T-helper 2 cell treated with Interferon-gamma antibody and Interleukin-4, amounts not matched to agents 5 μg/mL and 100 μg/mL, for 36 hours (primary cell): ENCODE results near the gene CTSD.
"Not testable (repeated sequence)": the region's sequence is repeated elsewhere in the genome, so short reads cannot be mapped to it uniquely, and the experiment has no call there.

ENCODE experiments used
- DNase-seq: peaks from one replicate; pipeline ENCODE4 v3.0.0; 2021; ENCODE audit warnings: low spot score
- H3K27ac Mint-ChIP-seq: one replicate; pipeline ENCODE4 v1.8.0; 2021; ENCODE audit warnings: mild to moderate bottlenecking, mixed read lengths
- H3K27me3 Mint-ChIP-seq: one replicate; pipeline ENCODE4 v1.8.0; 2021; ENCODE audit warnings: low read depth, mixed read lengths
- H3K36me3 Mint-ChIP-seq: one replicate; pipeline ENCODE4 v1.8.0; 2021; ENCODE audit warnings: low read depth, mixed read lengths
- H3K4me1 Mint-ChIP-seq: one replicate; pipeline ENCODE4 v1.8.0; 2021; ENCODE audit warnings: low read depth, mixed read lengths
- H3K4me3 Mint-ChIP-seq: one replicate; pipeline ENCODE4 v1.8.0; 2022; ENCODE audit warnings: mild to moderate bottlenecking, moderate library complexity, mixed read lengths
- H3K9me3 Mint-ChIP-seq: one replicate; pipeline ENCODE4 v1.8.0; 2021; ENCODE audit warnings: mixed read lengths

CTSD gene

GRCh38 chr11:1763796-1764661 lies at the start of gene CTSD:
CTSD (minus strand) TSS chr11:1763927; CDS start chr11:1763859, 68 bp downstream.
- H3K4me1 Mint-ChIP-seq: peaks cover 19% of the 10 kb centered on the region
- DNase-seq: peak; percentile 90
- peaks cover 2% of the 10 kb centered on the region for H3K36me3 Mint-ChIP-seq
- H3K27me3 Mint-ChIP-seq: no peaks in the 10 kb centered on the region
- no peaks in the 10 kb centered on the region for H3K9me3 Mint-ChIP-seq
- peak within 1 kb of the TSS; percentile 90 for H3K4me3 Mint-ChIP-seq
- peak within 1 kb of the TSS; percentile 89 for H3K27ac Mint-ChIP-seq

GRCh38 chr11:1813356-1813755 lies 49.6 kb upstream of the CTSD start:
- DNase-seq, H3K27ac Mint-ChIP-seq, H3K9me3 Mint-ChIP-seq, H3K4me1 Mint-ChIP-seq, H3K4me3 Mint-ChIP-seq, H3K36me3 Mint-ChIP-seq, H3K27me3 Mint-ChIP-seq: not testable (repeated sequence)

GRCh38 chr11:1812801-1813200 lies 49.1 kb upstream of the CTSD start:
- Mint-ChIP-seq H3K27ac (no peak overlapping the region), H3K4me1 (no peaks in the 10 kb centered on the region), H3K36me3 (no peaks in the 10 kb centered on the region), H3K27me3 (peaks cover 7% of the 10 kb centered on the region), H3K4me3 (no peak overlapping the region), H3K9me3 (no peaks in the 10 kb centered on the region)
- DNase-seq: no peak

DNA sequence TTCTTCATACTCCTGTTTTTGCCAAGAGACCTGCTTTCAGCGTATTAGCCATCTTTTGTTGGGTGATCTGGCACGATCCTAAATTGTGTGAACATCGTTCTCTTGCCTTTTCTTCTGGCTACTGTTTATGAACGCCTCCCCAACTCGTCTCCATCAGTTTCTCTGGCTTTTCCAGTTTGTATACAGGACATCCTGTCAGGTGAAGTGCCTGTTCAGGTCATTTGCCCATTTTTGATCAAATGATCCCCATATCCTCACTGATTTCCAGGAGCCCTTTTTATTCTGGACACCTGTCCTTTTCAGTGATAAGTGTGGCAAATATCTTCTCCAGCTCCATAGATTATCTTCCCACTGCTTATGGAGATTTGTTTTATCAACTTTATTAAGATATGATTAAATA lies 48.5 kb upstream of the CTSD start:
- DNase-seq: no peak
- Mint-ChIP-seq H3K27ac (no peak overlapping the region), H3K4me3 (no peak overlapping the region), H3K9me3 (no peaks in the 10 kb centered on the region), H3K36me3 (no peaks in the 10 kb centered on the region), H3K27me3 (peaks cover 5% of the 10 kb centered on the region), H3K4me1 (no peaks in the 10 kb centered on the region)

GRCh38 chr11:1810761-1811160 lies 47.0 kb upstream of the CTSD start:
- peaks cover 4% of the 10 kb centered on the region for H3K27me3 Mint-ChIP-seq
- no peak overlapping the region for H3K27ac Mint-ChIP-seq
- no peak overlapping the region for H3K4me3 Mint-ChIP-seq
- no peaks in the 10 kb centered on the region for H3K4me1 Mint-ChIP-seq
- DNase-seq: no peak
- H3K9me3 Mint-ChIP-seq: no peaks in the 10 kb centered on the region
- H3K36me3 Mint-ChIP-seq: no peaks in the 10 kb centered on the region

DNA sequence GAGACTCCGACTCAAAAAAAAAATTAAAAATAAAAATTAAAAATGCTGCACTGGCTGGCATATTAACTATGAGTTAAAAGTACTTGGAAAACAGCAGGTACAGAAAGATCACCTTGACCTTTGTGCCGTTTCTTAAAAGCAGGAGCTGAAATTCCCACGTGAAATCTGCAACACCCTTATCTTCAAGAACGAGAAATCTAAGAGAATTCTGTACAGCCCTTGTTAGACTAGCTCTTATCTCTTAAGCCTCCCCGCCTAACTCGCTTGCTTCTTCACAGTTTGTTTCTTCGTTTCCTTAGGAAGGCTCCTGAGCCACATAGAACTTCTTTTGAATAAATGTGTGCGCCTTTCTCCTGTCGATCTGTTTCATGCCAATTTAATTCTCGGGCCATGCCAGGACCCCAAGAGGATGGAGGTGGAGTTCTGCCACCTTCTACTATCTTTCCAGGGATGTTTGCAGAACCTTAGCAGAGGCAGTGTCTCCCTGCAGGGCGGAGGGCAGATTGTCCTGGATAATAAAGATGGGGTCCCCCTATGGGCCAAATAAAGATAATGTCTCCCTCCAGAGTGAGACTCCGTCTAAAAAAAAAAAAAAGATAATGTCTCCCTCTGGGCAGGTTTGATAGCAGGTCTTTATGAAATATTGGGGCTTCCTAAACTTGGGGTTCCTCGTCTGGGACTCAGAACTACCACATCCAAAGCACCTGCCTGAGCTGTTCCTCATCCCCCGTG lies 43.7 kb upstream of the CTSD start:
- no peak overlapping the region for H3K4me3 Mint-ChIP-seq
- no peaks in the 10 kb centered on the region for H3K4me1 Mint-ChIP-seq
- no peak for DNase-seq
- H3K27me3 Mint-ChIP-seq: no peaks in the 10 kb centered on the region
- H3K27ac Mint-ChIP-seq: no peak overlapping the region
- no peaks in the 10 kb centered on the region for H3K36me3 Mint-ChIP-seq
- H3K9me3 Mint-ChIP-seq: no peaks in the 10 kb centered on the region

- Mint-ChIP-seq H3K4me3 (no peak overlapping the region), H3K27ac (no peak overlapping the region), H3K27me3 (no peaks in the 10 kb centered on the region), H3K9me3 (no peaks in the 10 kb centered on the region), H3K36me3 (no peaks in the 10 kb centered on the region), H3K4me1 (no peaks in the 10 kb centered on the region)
- no peak for DNase-seq
Observed at GRCh38 chr11:1805525-1805924, 41.8 kb upstream of the CTSD start.

- DNase-seq, H3K4me1 Mint-ChIP-seq, H3K27me3 Mint-ChIP-seq, H3K4me3 Mint-ChIP-seq, H3K36me3 Mint-ChIP-seq, H3K27ac Mint-ChIP-seq, H3K9me3 Mint-ChIP-seq: not testable (repeated sequence)
Observed at GRCh38 chr11:1803835-1804519, 40.2 kb upstream of the CTSD start.

DNA sequence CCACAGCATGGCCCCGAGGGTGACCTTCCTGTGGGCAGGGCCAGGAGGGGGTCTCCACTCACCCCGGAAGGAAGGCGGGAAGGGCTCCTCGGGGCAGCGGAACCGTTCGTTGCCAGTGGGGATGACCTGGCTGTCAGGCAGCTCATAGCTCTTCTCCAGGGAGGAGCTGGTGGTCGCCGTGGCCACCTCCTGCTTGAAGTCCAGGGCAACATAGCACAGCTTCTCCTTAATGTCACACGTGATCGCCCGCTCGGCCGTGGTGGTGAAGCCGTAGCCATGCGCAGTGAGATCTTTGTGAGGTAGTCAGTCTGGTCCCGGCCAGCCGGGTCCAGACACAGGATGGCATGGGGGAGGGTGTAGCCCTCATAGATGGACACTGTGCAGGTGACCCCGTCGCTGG lies 39.5 kb upstream of the CTSD start:
- Mint-ChIP-seq H3K36me3 (no peaks in the 10 kb centered on the region), H3K27me3 (no peaks in the 10 kb centered on the region), H3K27ac (no peak overlapping the region), H3K4me1 (no peaks in the 10 kb centered on the region), H3K9me3 (no peaks in the 10 kb centered on the region), H3K4me3 (no peak overlapping the region)
- no peak for DNase-seq

DNA sequence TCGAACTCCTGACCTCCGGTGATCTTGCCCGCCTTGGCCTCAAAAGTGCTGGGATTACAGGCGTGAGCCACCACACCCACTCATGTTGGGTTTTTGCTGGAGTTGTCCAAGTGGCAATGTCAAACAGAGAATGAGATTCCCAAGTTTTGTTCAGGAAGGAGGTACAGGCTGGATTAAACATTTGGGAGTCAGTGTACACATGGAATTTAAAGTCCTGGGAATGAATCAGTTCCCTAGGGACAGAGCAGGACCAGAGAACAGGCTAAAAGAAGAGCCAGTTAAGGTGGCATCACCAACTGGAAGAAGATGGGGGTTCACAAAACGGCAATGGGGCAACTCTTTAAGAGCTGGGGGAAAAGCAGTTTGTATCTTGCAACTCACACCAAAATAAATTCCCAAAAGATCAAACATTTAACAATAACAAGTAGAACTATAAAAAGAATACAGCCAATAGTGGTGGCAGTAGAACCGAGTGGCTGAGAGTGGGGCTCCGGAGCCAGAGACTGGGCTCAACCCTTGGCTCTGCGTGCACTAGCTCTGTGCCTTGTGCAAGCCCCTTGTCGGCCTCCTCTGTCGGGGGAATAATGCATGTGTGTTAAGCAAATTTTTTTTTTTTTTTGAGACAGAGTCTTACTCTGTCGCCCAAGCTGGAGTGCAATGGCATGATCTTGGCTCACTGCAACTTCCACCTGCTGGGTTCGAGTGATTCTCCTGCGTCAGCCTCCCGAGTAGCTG lies 33.8 kb upstream of the CTSD start:
- no peak for DNase-seq
- H3K9me3 Mint-ChIP-seq: peaks cover 6% of the 10 kb centered on the region
- no peaks in the 10 kb centered on the region for H3K36me3 Mint-ChIP-seq
- H3K4me1 Mint-ChIP-seq: peaks cover 1% of the 10 kb centered on the region
- no peak overlapping the region for H3K27ac Mint-ChIP-seq
- no peak overlapping the region for H3K4me3 Mint-ChIP-seq
- H3K27me3 Mint-ChIP-seq: peaks cover 3% of the 10 kb centered on the region

DNA sequence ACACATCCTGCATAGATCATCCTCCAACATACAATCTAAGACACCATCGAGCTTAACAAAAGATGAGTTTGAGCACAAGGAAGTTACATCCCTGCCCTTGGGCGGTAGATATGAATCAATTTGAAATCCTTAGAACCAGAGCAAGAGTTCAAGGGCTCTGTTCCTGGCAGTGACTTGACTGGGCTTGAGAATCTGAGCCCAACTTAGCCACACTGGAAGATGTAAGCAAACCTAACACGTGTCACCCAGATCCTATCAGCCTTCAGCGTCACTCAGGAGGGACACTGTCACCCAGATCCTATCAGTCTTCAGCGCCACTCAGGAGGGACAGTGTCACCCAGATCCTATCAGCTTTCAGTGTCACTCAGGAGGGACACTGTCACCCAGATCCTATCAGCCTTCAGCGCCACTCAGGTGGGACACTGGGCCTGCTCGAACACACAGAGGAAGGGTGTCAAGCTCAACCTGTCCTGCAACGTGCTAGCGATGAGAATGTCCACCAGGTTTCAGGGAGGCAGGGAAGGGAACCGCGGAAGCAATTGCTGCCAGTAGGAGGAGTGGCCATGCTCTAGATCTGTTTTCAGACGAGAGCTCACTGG lies 32.8 kb upstream of the CTSD start:
- Mint-ChIP-seq H3K27me3 (peaks cover 10% of the 10 kb centered on the region), H3K9me3 (peaks cover 8% of the 10 kb centered on the region), H3K27ac (no peak overlapping the region), H3K4me1 (peaks cover 4% of the 10 kb centered on the region), H3K36me3 (no peaks in the 10 kb centered on the region), H3K4me3 (no peak overlapping the region)
- no peak for DNase-seq

GRCh38 chr11:1793081-1793480 lies 29.4 kb upstream of the CTSD start:
- peaks cover 4% of the 10 kb centered on the region for H3K4me1 Mint-ChIP-seq
- no peak for DNase-seq
- peaks cover 8% of the 10 kb centered on the region for H3K9me3 Mint-ChIP-seq
- no peak overlapping the region for H3K27ac Mint-ChIP-seq
- no peak overlapping the region for H3K4me3 Mint-ChIP-seq
- peaks cover 23% of the 10 kb centered on the region for H3K27me3 Mint-ChIP-seq
- H3K36me3 Mint-ChIP-seq: no peaks in the 10 kb centered on the region

DNA sequence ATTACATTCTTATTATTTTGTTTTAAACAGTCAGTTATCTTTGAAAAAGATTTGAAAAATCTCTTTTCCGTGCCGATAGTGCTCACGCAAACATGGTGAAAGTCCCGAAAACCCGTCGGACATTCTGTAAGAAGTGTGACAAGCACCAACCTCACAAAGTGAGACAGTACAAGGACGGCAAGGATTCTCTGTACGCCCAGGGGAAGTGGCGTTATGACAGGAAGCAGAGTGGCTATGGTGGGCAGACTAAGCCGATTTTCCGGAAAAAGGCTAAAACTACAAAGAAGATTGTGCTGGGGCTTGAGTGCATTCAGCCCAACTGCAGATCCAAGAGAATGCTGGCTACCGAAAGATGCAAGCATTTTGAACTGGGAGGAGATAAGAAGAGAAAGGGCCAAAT lies 28.7 kb upstream of the CTSD start:
- peaks cover 23% of the 10 kb centered on the region for H3K27me3 Mint-ChIP-seq
- H3K9me3 Mint-ChIP-seq: peaks cover 8% of the 10 kb centered on the region
- H3K4me1 Mint-ChIP-seq: peaks cover 4% of the 10 kb centered on the region
- no peak overlapping the region for H3K27ac Mint-ChIP-seq
- DNase-seq: no peak
- H3K36me3 Mint-ChIP-seq: no peaks in the 10 kb centered on the region
- H3K4me3 Mint-ChIP-seq: peak overlapping the region; percentile 52
